Endothelial cell (in vitro differentiated cells): ENCODE results near the gene CDH20. TPM values are rescaled to one million over a fixed set of nuclear protein-coding genes. Genes with fewer than 3 reads are reported as not detected.

ENCODE experiments used
- DNase-seq: peaks from one replicate; pipeline ENCODE4 v3.0.0; 2021; ENCODE audit warnings: low spot score
- H3K27ac Mint-ChIP-seq: one replicate; pipeline ENCODE4 v1.8.0; 2021; ENCODE audit warnings: mixed read lengths, inconsistent platforms; ENCODE audit not compliant: unreplicated experiment
- H3K27me3 Mint-ChIP-seq: one replicate; pipeline ENCODE4 v1.8.0; 2021; ENCODE audit warnings: mild to moderate bottlenecking, moderate library complexity, mixed read lengths, inconsistent platforms; ENCODE audit not compliant: unreplicated experiment
- H3K36me3 Mint-ChIP-seq: one replicate; pipeline ENCODE4 v1.8.0; 2021; ENCODE audit warnings: mild to moderate bottlenecking, low read depth, mixed read lengths, inconsistent platforms; ENCODE audit not compliant: unreplicated experiment
- H3K4me1 Mint-ChIP-seq: one replicate; pipeline ENCODE4 v1.8.0; 2021; ENCODE audit warnings: mild to moderate bottlenecking, mixed read lengths, inconsistent platforms; ENCODE audit not compliant: unreplicated experiment
- H3K4me3 Mint-ChIP-seq: one replicate; pipeline ENCODE4 v1.8.0; 2021; ENCODE audit warnings: mild to moderate bottlenecking, mixed read lengths, inconsistent platforms; ENCODE audit not compliant: unreplicated experiment
- H3K9me3 Mint-ChIP-seq: one replicate; pipeline ENCODE4 v1.8.0; 2021; ENCODE audit warnings: mixed read lengths, inconsistent platforms; ENCODE audit not compliant: unreplicated experiment
- total RNA-seq: library from RNA; stranded (reverse); fragmentation: NEBNext Ultra II Directional; extraction: Animal tissue kit (Norgen Biotek cat#: 25700); gene quantifications from one replicate; pipeline ENCODE4 v1.2.1, GENCODE V29; 2021; ENCODE audit not compliant: unreplicated experiment
- TF ChIP-seq, protein P1 (sequence below): fragments of 200-600 bp; sonication (generic); IDR thresholded peaks from one replicate; pipeline ENCODE4 v1.5.0; 2021; ENCODE audit warnings: antibody characterized with exemption; ENCODE audit not compliant: unreplicated experiment

Gene CDH20
- total RNA-seq, 1 donor from 2014 or later = not detected

- Mint-ChIP-seq H3K27ac (no peak overlapping the region), H3K9me3 (no peaks in the 10 kb centered on the region), H3K36me3 (no peaks in the 10 kb centered on the region), H3K27me3 (no peaks in the 10 kb centered on the region), H3K4me3 (no peak overlapping the region), H3K4me1 (no peaks in the 10 kb centered on the region)
- DNase-seq = no peak
- TF ChIP-seq, protein P1, sequence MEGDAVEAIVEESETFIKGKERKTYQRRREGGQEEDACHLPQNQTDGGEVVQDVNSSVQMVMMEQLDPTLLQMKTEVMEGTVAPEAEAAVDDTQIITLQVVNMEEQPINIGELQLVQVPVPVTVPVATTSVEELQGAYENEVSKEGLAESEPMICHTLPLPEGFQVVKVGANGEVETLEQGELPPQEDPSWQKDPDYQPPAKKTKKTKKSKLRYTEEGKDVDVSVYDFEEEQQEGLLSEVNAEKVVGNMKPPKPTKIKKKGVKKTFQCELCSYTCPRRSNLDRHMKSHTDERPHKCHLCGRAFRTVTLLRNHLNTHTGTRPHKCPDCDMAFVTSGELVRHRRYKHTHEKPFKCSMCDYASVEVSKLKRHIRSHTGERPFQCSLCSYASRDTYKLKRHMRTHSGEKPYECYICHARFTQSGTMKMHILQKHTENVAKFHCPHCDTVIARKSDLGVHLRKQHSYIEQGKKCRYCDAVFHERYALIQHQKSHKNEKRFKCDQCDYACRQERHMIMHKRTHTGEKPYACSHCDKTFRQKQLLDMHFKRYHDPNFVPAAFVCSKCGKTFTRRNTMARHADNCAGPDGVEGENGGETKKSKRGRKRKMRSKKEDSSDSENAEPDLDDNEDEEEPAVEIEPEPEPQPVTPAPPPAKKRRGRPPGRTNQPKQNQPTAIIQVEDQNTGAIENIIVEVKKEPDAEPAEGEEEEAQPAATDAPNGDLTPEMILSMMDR = no peak
Measured at GRCh38 chr18:61432590-61432989, 99.4 kb downstream of the CDH20 start.

GRCh38 chr18:61435064-61435652 lies 101.9 kb downstream of the CDH20 start:
- DNase-seq = peak; percentile 9
- no peaks in the 10 kb centered on the region for H3K4me1 Mint-ChIP-seq
- no peak overlapping the region for H3K4me3 Mint-ChIP-seq
- no peaks in the 10 kb centered on the region for H3K9me3 Mint-ChIP-seq
- H3K36me3 Mint-ChIP-seq = no peaks in the 10 kb centered on the region
- no peaks in the 10 kb centered on the region for H3K27me3 Mint-ChIP-seq
- TF ChIP-seq, protein P1 = peak; percentile 85
- H3K27ac Mint-ChIP-seq = no peak overlapping the region

DNA sequence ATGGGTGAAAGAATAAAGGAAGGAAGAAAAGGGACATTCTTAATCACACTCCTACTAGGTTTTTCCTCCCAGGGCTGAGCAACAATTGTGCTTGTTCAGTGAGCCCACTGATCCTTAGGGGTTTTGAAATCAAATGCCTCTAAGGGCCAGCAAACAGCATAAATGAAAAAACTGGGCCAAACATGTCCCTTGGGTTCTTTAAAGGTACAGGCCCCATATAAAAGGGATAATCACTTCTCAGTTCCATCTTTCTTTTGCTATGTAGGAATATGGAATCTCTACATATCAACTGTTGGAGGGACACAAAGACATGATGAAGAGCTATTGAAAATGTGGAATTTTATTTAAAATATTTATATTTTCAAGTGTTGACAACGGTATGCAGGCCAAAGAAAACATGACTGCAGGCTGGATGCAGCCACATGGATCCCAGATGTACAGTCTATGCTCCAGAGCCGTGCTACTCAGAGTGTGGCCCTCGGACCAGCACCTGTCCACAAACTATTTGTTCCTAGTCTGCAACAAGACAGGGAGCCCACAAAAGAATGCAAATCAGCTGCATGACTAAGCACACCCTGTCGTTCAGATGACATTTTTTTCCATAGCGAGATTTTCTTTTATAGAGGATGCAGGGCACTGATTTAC lies 110.0 kb downstream of the CDH20 start:
- TF ChIP-seq, protein P1 = no peak
- Mint-ChIP-seq H3K9me3 (no peaks in the 10 kb centered on the region), H3K27ac (no peak overlapping the region), H3K4me3 (no peak overlapping the region), H3K4me1 (peaks cover 2% of the 10 kb centered on the region), H3K27me3 (no peaks in the 10 kb centered on the region), H3K36me3 (no peaks in the 10 kb centered on the region)
- DNase-seq = no peak

- Mint-ChIP-seq H3K27me3 (peaks cover 1% of the 10 kb centered on the region), H3K4me1 (peaks cover 3% of the 10 kb centered on the region), H3K9me3 (no peaks in the 10 kb centered on the region), H3K36me3 (no peaks in the 10 kb centered on the region), H3K27ac (no peak overlapping the region), H3K4me3 (no peak overlapping the region)
- DNase-seq = no peak
- TF ChIP-seq, protein P1 = no peak
Measured at GRCh38 chr18:61448316-61448715, 115.1 kb downstream of the CDH20 start.

- peaks cover 4% of the 10 kb centered on the region for H3K4me1 Mint-ChIP-seq
- TF ChIP-seq, protein P1 = no peak
- no peaks in the 10 kb centered on the region for H3K27me3 Mint-ChIP-seq
- no peak for DNase-seq
- no peak overlapping the region for H3K27ac Mint-ChIP-seq
- H3K36me3 Mint-ChIP-seq = no peaks in the 10 kb centered on the region
- H3K4me3 Mint-ChIP-seq = no peak overlapping the region
- no peaks in the 10 kb centered on the region for H3K9me3 Mint-ChIP-seq
Measured at GRCh38 chr18:61459896-61460648, 126.8 kb downstream of the CDH20 start.
